OCI-LY1 (cell line): ENCODE measurements around the gene ENOX2.
A peak's percentile ranks its signal among the peaks of the same experiment; 100 is the strongest.

ENCODE experiments used
- H2AFZ ChIP-seq: fragments of 200-600 bp; sonication (generic), shearing (Covaris generic); 2 replicates; pipeline ENCODE4 v1.6.0; 2014; ENCODE audit warnings: antibody characterized with exemption, mild to moderate bottlenecking, low read length
- H3F3A ChIP-seq: fragments of 200-600 bp; sonication (generic), shearing (Covaris generic); 2 replicates; pipeline ENCODE4 v1.6.0; 2014; ENCODE audit warnings: mild to moderate bottlenecking, antibody characterized with exemption, low read length, moderate library complexity; ENCODE audit not compliant: insufficient read depth
- H3K27ac ChIP-seq: fragments of 200-600 bp; sonication (generic); 2 replicates; pipeline ENCODE4 v1.5.1; 2014; ENCODE audit warnings: low read length, mixed run types, mild to moderate bottlenecking, low read depth; ENCODE audit not compliant: poor library complexity, severe bottlenecking
- H3K27me3 ChIP-seq: fragments of 200-600 bp; sonication (generic); 2 replicates; pipeline ENCODE4 v1.6.0; 2014; ENCODE audit warnings: antibody characterized with exemption, mild to moderate bottlenecking, low read length, moderate library complexity; ENCODE audit not compliant: insufficient read depth
- H3K36me3 ChIP-seq: fragments of 200-600 bp; sonication (generic); 2 replicates; pipeline ENCODE4 v1.6.1; 2014; ENCODE audit warnings: mild to moderate bottlenecking, antibody characterized with exemption, low read length, moderate library complexity, mixed read lengths; ENCODE audit not compliant: insufficient read depth
- H3K4me1 ChIP-seq: fragments of 200-600 bp; sonication (generic); 2 replicates; pipeline ENCODE4 v1.5.1; 2014; ENCODE audit warnings: mild to moderate bottlenecking, low read length, moderate library complexity; ENCODE audit not compliant: insufficient read depth, severe bottlenecking
- H3K4me2 ChIP-seq: fragments of 200-600 bp; sonication (generic), shearing (Covaris generic); 2 replicates; pipeline ENCODE4 v1.6.1; 2014; ENCODE audit warnings: low read length
- H3K4me3 ChIP-seq: fragments of 200-600 bp; sonication (generic); 2 replicates; pipeline ENCODE4 v1.5.1; 2014; ENCODE audit warnings: low read length, low read depth, mild to moderate bottlenecking, mixed read lengths; ENCODE audit not compliant: poor library complexity, severe bottlenecking
- H3K79me2 ChIP-seq: fragments of 200-600 bp; shearing (Covaris generic); 2 replicates; pipeline ENCODE4 v1.6.1; 2016; ENCODE audit warnings: mixed run types, low read length, mixed read lengths; ENCODE audit not compliant: insufficient read depth
- H3K9ac ChIP-seq: fragments of 200-600 bp; sonication (generic), shearing (Covaris generic); 2 replicates; pipeline ENCODE4 v1.6.1; 2014; ENCODE audit warnings: mild to moderate bottlenecking, low read length, mixed read lengths
- H3K9me2 ChIP-seq: fragments of 200-600 bp; sonication (generic), shearing (Covaris generic); 2 replicates; pipeline ENCODE4 v1.6.1; 2014; ENCODE audit warnings: low read depth, mild to moderate bottlenecking, low read length, mixed read lengths
- H3K9me3 ChIP-seq: fragments of 200-600 bp; shearing (Covaris generic); 2 replicates; pipeline ENCODE4 v1.6.1; 2014; ENCODE audit warnings: low read length, mixed read lengths
- H4K20me1 ChIP-seq: fragments of 200-600 bp; sonication (generic), shearing (Covaris generic); 2 replicates; pipeline ENCODE4 v1.6.0; 2016; ENCODE audit warnings: mild to moderate bottlenecking, low read length; ENCODE audit not compliant: insufficient read depth
- EZH2 ChIP-seq: fragments of 200-600 bp; sonication (generic), shearing (Covaris generic); IDR thresholded peaks from 2 replicates; pipeline ENCODE4 v1.8.0; 2017; ENCODE audit warnings: borderline replicate concordance, mixed run types, mild to moderate bottlenecking, antibody characterized with exemption, low read length, moderate library complexity, mixed read lengths
- TF ChIP-seq, protein P1 (sequence below): fragments of 200-600 bp; sonication (generic), shearing (Covaris generic); IDR thresholded peaks from 2 replicates; pipeline ENCODE4 v1.5.1; 2017; ENCODE audit warnings: mild to moderate bottlenecking, antibody characterized with exemption, low read length, moderate library complexity, mixed read lengths

ENOX2 gene

DNA sequence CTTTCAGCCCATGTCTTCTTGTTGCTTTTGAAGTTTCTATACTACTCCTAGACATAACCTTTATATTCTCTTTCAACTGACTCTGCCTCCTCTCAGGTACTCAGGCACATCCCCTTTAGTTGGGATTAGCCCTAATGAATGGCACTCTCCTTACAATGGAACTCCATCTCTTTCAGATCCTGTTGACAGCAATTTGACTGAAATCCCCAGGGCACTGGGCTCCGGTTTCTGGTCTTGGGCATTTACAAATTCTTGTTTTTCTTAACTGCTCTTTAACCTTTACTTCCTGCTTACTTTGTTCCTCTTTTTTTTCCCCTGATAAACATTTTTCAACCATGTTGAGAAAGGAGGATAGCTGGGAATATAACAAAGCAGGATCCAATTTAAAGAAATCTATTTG is 68.9 kb downstream of the ENOX2 start:
- no peaks in the 10 kb centered on the region for H3K27me3 ChIP-seq
- no peak overlapping the region for H3K9ac ChIP-seq
- peak overlapping the region; percentile 36; the same call in 1 of the 2 replicates for H3K4me2 ChIP-seq
- H3K9me3 ChIP-seq, result no peaks in the 10 kb centered on the region
- H2AFZ ChIP-seq, result no peak overlapping the region
- no peaks in the 10 kb centered on the region for H3F3A ChIP-seq
- H4K20me1 ChIP-seq, result no peaks in the 10 kb centered on the region
- no peaks in the 10 kb centered on the region for H3K9me2 ChIP-seq
- H3K36me3 ChIP-seq, result no peaks in the 10 kb centered on the region
- peaks cover 35% of the 10 kb centered on the region for H3K4me1 ChIP-seq
- H3K4me3 ChIP-seq, result no peak overlapping the region
- H3K79me2 ChIP-seq, result no peaks in the 10 kb centered on the region
- TF ChIP-seq, protein P1, sequence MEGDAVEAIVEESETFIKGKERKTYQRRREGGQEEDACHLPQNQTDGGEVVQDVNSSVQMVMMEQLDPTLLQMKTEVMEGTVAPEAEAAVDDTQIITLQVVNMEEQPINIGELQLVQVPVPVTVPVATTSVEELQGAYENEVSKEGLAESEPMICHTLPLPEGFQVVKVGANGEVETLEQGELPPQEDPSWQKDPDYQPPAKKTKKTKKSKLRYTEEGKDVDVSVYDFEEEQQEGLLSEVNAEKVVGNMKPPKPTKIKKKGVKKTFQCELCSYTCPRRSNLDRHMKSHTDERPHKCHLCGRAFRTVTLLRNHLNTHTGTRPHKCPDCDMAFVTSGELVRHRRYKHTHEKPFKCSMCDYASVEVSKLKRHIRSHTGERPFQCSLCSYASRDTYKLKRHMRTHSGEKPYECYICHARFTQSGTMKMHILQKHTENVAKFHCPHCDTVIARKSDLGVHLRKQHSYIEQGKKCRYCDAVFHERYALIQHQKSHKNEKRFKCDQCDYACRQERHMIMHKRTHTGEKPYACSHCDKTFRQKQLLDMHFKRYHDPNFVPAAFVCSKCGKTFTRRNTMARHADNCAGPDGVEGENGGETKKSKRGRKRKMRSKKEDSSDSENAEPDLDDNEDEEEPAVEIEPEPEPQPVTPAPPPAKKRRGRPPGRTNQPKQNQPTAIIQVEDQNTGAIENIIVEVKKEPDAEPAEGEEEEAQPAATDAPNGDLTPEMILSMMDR, result no peak
- no peak for TF ChIP-seq EZH2
- H3K27ac ChIP-seq, result no peak overlapping the region

DNA sequence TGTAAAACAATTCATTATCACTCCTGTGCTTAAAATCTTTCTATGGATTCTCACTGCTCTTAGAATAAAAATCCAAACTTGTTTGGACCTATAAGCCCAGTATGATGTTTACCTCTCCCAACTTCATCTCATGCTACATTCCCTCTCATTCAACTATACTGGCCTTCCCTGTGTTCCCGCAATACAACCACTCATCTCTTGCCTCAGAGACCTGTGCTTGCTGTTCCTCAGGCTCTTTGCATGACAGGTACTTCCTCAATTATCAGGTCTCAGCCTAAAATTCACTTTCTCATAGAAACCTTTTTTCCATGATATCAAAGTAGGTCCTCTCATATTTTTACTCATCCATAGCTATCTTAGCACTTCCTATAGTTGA is 71.7 kb downstream of the ENOX2 start:
- Histone ChIP-seq H3K27ac (no peak overlapping the region), H3K4me3 (no peak overlapping the region), H2AFZ (no peak overlapping the region), H3K4me1 (peaks cover 32% of the 10 kb centered on the region), H3K36me3 (no peaks in the 10 kb centered on the region), H3K4me2 (no peak overlapping the region), H3F3A (no peaks in the 10 kb centered on the region), H4K20me1 (no peaks in the 10 kb centered on the region), H3K9me2 (no peaks in the 10 kb centered on the region), H3K27me3 (no peaks in the 10 kb centered on the region), H3K9ac (no peak overlapping the region), H3K79me2 (no peaks in the 10 kb centered on the region), H3K9me3 (no peaks in the 10 kb centered on the region)
- TF ChIP-seq EZH2, result no peak
- TF ChIP-seq, protein P1, result no peak

DNA sequence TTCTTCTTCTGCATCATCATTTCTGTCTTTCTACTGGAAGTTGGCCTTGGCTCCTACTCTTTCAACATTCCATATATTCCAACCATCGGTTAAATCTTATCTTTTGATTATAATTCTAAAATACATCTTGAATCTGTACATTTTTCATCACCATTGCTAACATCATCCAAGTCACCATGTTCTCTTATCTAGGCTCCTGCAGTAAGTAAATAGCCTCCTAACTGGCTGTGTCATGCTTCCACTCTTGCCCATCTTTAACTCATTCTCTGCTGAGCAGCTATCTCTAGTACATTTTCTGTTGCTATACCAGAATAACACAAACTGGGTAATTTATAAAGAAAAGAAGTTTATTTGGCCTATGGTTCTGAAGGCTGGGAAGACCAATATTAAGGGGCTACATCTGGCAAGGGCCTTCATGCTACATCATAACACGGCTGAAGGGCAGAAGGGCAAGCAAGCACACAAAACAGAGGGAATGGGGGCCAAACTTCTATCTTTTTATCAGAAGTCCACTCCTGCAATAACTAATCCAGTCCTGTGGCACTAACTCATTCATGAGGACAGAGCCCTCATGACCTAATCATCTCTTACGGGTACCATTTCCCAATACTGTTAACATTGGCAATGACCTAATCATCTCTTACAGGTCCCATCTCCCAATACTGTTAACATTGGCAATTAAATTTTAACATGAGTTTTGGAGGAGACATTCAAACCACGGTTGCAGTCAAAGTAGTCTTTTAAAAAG is 72.2 kb downstream of the ENOX2 start:
- no peak overlapping the region for H3K4me3 ChIP-seq
- H4K20me1 ChIP-seq, result no peaks in the 10 kb centered on the region
- H2AFZ ChIP-seq, result no peak overlapping the region
- no peak for TF ChIP-seq EZH2
- TF ChIP-seq, protein P1, result no peak
- no peaks in the 10 kb centered on the region for H3F3A ChIP-seq
- no peaks in the 10 kb centered on the region for H3K36me3 ChIP-seq
- peaks cover 27% of the 10 kb centered on the region for H3K4me1 ChIP-seq
- H3K9me3 ChIP-seq, result no peaks in the 10 kb centered on the region
- H3K27me3 ChIP-seq, result no peaks in the 10 kb centered on the region
- no peaks in the 10 kb centered on the region for H3K9me2 ChIP-seq
- H3K27ac ChIP-seq, result no peak overlapping the region
- no peaks in the 10 kb centered on the region for H3K79me2 ChIP-seq
- no peak overlapping the region for H3K9ac ChIP-seq
- H3K4me2 ChIP-seq, result no peak overlapping the region
